ENCODE results near the gene ZNF766. TPM values are rescaled to one million over a fixed set of nuclear protein-coding genes. Genes with fewer than 3 reads are reported as not detected.
A peak's percentile ranks its signal among the peaks of the same experiment; 100 is the strongest.

The ZNF766 gene
- total RNA-seq, 2 donors from 2014 or later, result 31.2 to 41.6 TPM

- Mint-ChIP-seq H3K27me3 (ENCODE audit: insufficient read depth) (no peaks in the 10 kb centered on the region), H3K27ac (no peak overlapping the region), H3K36me3 (ENCODE audit: low read depth) (peaks cover 61% of the 10 kb centered on the region), H3K4me1 (peaks cover 6% of the 10 kb centered on the region), H3K9me3 (peaks cover 35% of the 10 kb centered on the region), H3K4me3 (peak overlapping the region; percentile 92)
- H3K27ac ChIP-seq (ENCODE audit: low read depth, low read length), result no peak overlapping the region
- WGBS, 2 experiments (ENCODE audit: insufficient coverage in 1 of 2, insufficient read length in 1 of 2), result 46 to 58% methylated on average over 8 of the region's 8 CpGs
- H3K4me1 ChIP-seq (ENCODE audit: control insufficient read depth, insufficient read depth, low read length), result no peaks in the 10 kb centered on the region
- H3K36me3 ChIP-seq (ENCODE audit: control insufficient read depth, insufficient read depth, low read length), result peaks cover 45% of the 10 kb centered on the region
- no peaks in the 10 kb centered on the region for H3K27me3 ChIP-seq (ENCODE audit: control insufficient read depth, insufficient read depth, low read length, poor library complexity, severe bottlenecking)
- H3K4me3 ChIP-seq (ENCODE audit: low read length), result peak overlapping the region; percentile 80
- no peak overlapping the region for H3K9ac ChIP-seq (ENCODE audit: extremely low read depth, low read length, poor library complexity, severe bottlenecking)
- no peak for DNase-seq
- no peak for TF ChIP-seq CTCF (conservative IDR thresholded peaks at IDR 0.05)
- peaks cover 31% of the 10 kb centered on the region for H3K9me3 ChIP-seq (ENCODE audit: control insufficient read depth, low read length)
Observed at GRCh38 chr19:52296400-52296772, 27.0 kb downstream of the ZNF766 start.

- Histone ChIP-seq H3K27me3 (ENCODE audit: control insufficient read depth, insufficient read depth, low read length, poor library complexity, severe bottlenecking) (no peaks in the 10 kb centered on the region), H3K9me3 (ENCODE audit: control insufficient read depth, low read length) (peaks cover 37% of the 10 kb centered on the region), H3K36me3 (ENCODE audit: control insufficient read depth, insufficient read depth, low read length) (peaks cover 45% of the 10 kb centered on the region), H3K4me3 (ENCODE audit: low read length) (peak within 1 kb of the TSS; percentile 98), H3K9ac (ENCODE audit: extremely low read depth, low read length, poor library complexity, severe bottlenecking) (peak within 1 kb of the TSS; percentile 93), H3K4me1 (ENCODE audit: control insufficient read depth, insufficient read depth, low read length) (no peaks in the 10 kb centered on the region), H3K27ac (ENCODE audit: low read depth, low read length) (peak within 1 kb of the TSS; percentile 96)
- Mint-ChIP-seq H3K4me3 (peak within 1 kb of the TSS; percentile 92), H3K27ac (peak within 1 kb of the TSS; percentile 94), H3K36me3 (ENCODE audit: low read depth) (peaks cover 62% of the 10 kb centered on the region), H3K4me1 (peaks cover 6% of the 10 kb centered on the region), H3K9me3 (peaks cover 41% of the 10 kb centered on the region), H3K27me3 (ENCODE audit: insufficient read depth) (no peaks in the 10 kb centered on the region)
- whole genome bisulfite sequencing, 2 experiments (ENCODE audit: insufficient coverage in 1 of 2, insufficient read length in 1 of 2), result 1 to 4% methylated on average over 25 to 65 of the region's 75 CpGs
- DNase-seq, result peak; percentile 89
- TF ChIP-seq CTCF (conservative IDR thresholded peaks at IDR 0.05), result peak; percentile 44
Observed at GRCh38 chr19:52296773-52297600, 27.6 kb downstream of the ZNF766 start, which contains the start of gene ZNF480. TSS of gene ZNF480 (plus strand) at chr19:52297169. CDS start at chr19:52300413, 3,244 bp downstream.

GRCh38 chr19:52297601-52298364 is 28.4 kb downstream of the ZNF766 start:
- Mint-ChIP-seq H3K4me1 (peaks cover 6% of the 10 kb centered on the region), H3K4me3 (peak overlapping the region; percentile 92), H3K27me3 (ENCODE audit: insufficient read depth) (no peaks in the 10 kb centered on the region), H3K27ac (peak overlapping the region; percentile 94), H3K36me3 (ENCODE audit: low read depth) (peaks cover 62% of the 10 kb centered on the region), H3K9me3 (peaks cover 45% of the 10 kb centered on the region)
- H3K27ac ChIP-seq (ENCODE audit: low read depth, low read length), result peak overlapping the region; percentile 96
- H3K4me1 ChIP-seq (ENCODE audit: control insufficient read depth, insufficient read depth, low read length), result no peaks in the 10 kb centered on the region
- H3K27me3 ChIP-seq (ENCODE audit: control insufficient read depth, insufficient read depth, low read length, poor library complexity, severe bottlenecking), result no peaks in the 10 kb centered on the region
- peaks cover 39% of the 10 kb centered on the region for H3K9me3 ChIP-seq (ENCODE audit: control insufficient read depth, low read length)
- peak overlapping the region; percentile 98 for H3K4me3 ChIP-seq (ENCODE audit: low read length)
- WGBS, 2 experiments (ENCODE audit: insufficient coverage in 1 of 2, insufficient read length in 1 of 2), result 21 to 35% methylated on average over 13 to 18 of the region's 18 CpGs
- peak; percentile 50 for DNase-seq
- no peak for TF ChIP-seq CTCF (conservative IDR thresholded peaks at IDR 0.05)
- peak overlapping the region; percentile 93 for H3K9ac ChIP-seq (ENCODE audit: extremely low read depth, low read length, poor library complexity, severe bottlenecking)
- H3K36me3 ChIP-seq (ENCODE audit: control insufficient read depth, insufficient read depth, low read length), result peaks cover 46% of the 10 kb centered on the region

All from endodermal cell (in vitro differentiated cells).